Left colon (tissue), 2 donors: Measurements from ENCODE around the gene METTL8. TPM values are rescaled to one million over a fixed set of nuclear protein-coding genes. Genes with fewer than 3 reads are reported as not detected.

ENCODE experiments used
- ATAC-seq: fragments of 200-7000 bp; cut with Tn5 transposase; one replicate; pipeline ENCODE4 v1.9.1; 2020; ENCODE audit warnings: mild to moderate bottlenecking, moderate library complexity
- DNase-seq, 2 donors: peaks; one replicate each; pipeline ENCODE4 v3.0.0-alpha.2; 2020
- intact Hi-C, 2 donors: fragments of 100-400 bp; cut with DNase I in 1 of 2; cut with micrococcal nuclease in 1 of 2; formaldehyde crosslinking; loops; one replicate each; pipeline versions ENCODE4 v1.11.2 to v1.14.0; 2022; cut with DNase I, micrococcal nuclease
- total RNA-seq, 2 donors: library from RNA; stranded (reverse); fragmentation: NEBNext Ultra II Directional; extraction: Animal tissue kit (Norgen Biotek cat#: 25700); gene quantifications; one replicate each; pipeline ENCODE4 v1.2.1, GENCODE V29; 2021
- donor health status: DM: no; HTN: no; CAD: no.
- donor health status: DM: yes; HTN: yes; CAD: no.

The METTL8 gene
- total RNA-seq, 2 donors from 2014 or later, result 17.0 to 18.0 TPM

- ATAC-seq, result no peak
- no peak for DNase-seq
- intact Hi-C loops, result no loop called here
Observed at GRCh38 chr2:171293661-171294060, 140.1 kb downstream of the METTL8 start.

- DNase-seq (no peak), ATAC-seq (no peak)
- intact Hi-C loops, result no loop called here
Observed at GRCh38 chr2:171289991-171290390, 143.8 kb downstream of the METTL8 start.

- DNase-seq (no peak), ATAC-seq (no peak)
- intact Hi-C loops, result no loop called here
Observed at GRCh38 chr2:171289316-171289715, 144.5 kb downstream of the METTL8 start.

- intact Hi-C loops, result no loop called here
Observed at GRCh38 chr2:171287611-171288010, 146.2 kb downstream of the METTL8 start.

GRCh38 chr2:171287036-171287571 lies 146.7 kb downstream of the METTL8 start:
- no peak for DNase-seq
- intact Hi-C loops, result no loop called here
- ATAC-seq, result no peak

More at GRCh38 chr2:171287611-171288010, 146.2 kb downstream of the METTL8 start:
- DNase-seq, result no peak
- no peak for ATAC-seq

- intact Hi-C loops, result no loop called here
- DNase-seq (no peak), ATAC-seq (no peak)
Observed at GRCh38 chr2:171281110-171281509, 152.7 kb downstream of the METTL8 start.

- ATAC-seq, result no peak
- intact Hi-C loops, result no loop called here
- no peak for DNase-seq
Observed at GRCh38 chr2:171279983-171280790, 153.6 kb downstream of the METTL8 start.

- no peak for ATAC-seq
- intact Hi-C loops, result no loop called here
Observed at GRCh38 chr2:171274757-171275156, 159.0 kb downstream of the METTL8 start.

GRCh38 chr2:171271971-171272436 lies 161.8 kb downstream of the METTL8 start:
- no peak for ATAC-seq
- no peak for DNase-seq
- intact Hi-C loops, result no loop called here

More at GRCh38 chr2:171274757-171275156, 159.0 kb downstream of the METTL8 start:
- DNase-seq, result no peak

GRCh38 chr2:171271386-171271785 lies 162.4 kb downstream of the METTL8 start:
- intact Hi-C loops, result no loop called here

GRCh38 chr2:171267855-171268629 lies 165.7 kb downstream of the METTL8 start:
- no peak for ATAC-seq
- intact Hi-C loops, result no loop called here

More at GRCh38 chr2:171271386-171271785, 162.4 kb downstream of the METTL8 start:
- ATAC-seq (no peak), DNase-seq (no peak)

More at GRCh38 chr2:171267855-171268629, 165.7 kb downstream of the METTL8 start:
- DNase-seq, result no peak

Other genes with a start within 250 kb of the METTL8 start
- 10 to 100 TPM; 10.7 to 15.6 TPM for gene DCAF17, start 236 bp upstream of the METTL8 start, total RNA-seq
- gene CYBRD1, start 88.5 kb upstream of the METTL8 start, total RNA-seq, result 10 to 100 TPM; 46.8 to 73.1 TPM